C1 segment of cervical spinal cord (tissue), 14 donors: ENCODE measurements around the gene GSK3B.

Experiments used
- DNase-seq, 14 donors: peaks; one replicate each; lab custom pipeline; 2025; lab: John Stamatoyannopoulos, UW

The GSK3B gene

GRCh38 chr3:119883461-119884160 lies 210.6 kb downstream of the GSK3B start:
- no peak for DNase-seq

- no peak for DNase-seq
These were observed 213.3 kb downstream of the GSK3B start for GRCh38 chr3:119880966-119881365.

- DNase-seq = no peak
These were observed 220.6 kb downstream of the GSK3B start for GRCh38 chr3:119873646-119874045.

GRCh38 chr3:119872773-119873172 lies 221.5 kb downstream of the GSK3B start:
- DNase-seq = no peak

GRCh38 chr3:119871571-119871970 lies 222.7 kb downstream of the GSK3B start:
- no peak for DNase-seq

GRCh38 chr3:119870512-119870911 lies 223.7 kb downstream of the GSK3B start:
- no peak for DNase-seq

GRCh38 chr3:119864476-119864875 lies 229.8 kb downstream of the GSK3B start:
- DNase-seq = no peak

- no peak for DNase-seq
These were observed 231.6 kb downstream of the GSK3B start for GRCh38 chr3:119862616-119863015.

GRCh38 chr3:119861681-119862080 lies 232.6 kb downstream of the GSK3B start:
- DNase-seq = no peak

- DNase-seq = no peak
These were observed 234.5 kb downstream of the GSK3B start for GRCh38 chr3:119859728-119860127.

GRCh38 chr3:119858957-119859356 lies 235.3 kb downstream of the GSK3B start:
- no peak for DNase-seq

- no peak for DNase-seq
These were observed 237.6 kb downstream of the GSK3B start for GRCh38 chr3:119856695-119857094.

- DNase-seq = no peak
These were observed 245.1 kb downstream of the GSK3B start for GRCh38 chr3:119849126-119849525.

GRCh38 chr3:119841808-119842471 lies 252.3 kb downstream of the GSK3B start:
- no peak for DNase-seq

- DNase-seq = no peak
These were observed 258.7 kb downstream of the GSK3B start for GRCh38 chr3:119835556-119835955.

- DNase-seq = no peak
These were observed 259.4 kb downstream of the GSK3B start for GRCh38 chr3:119834754-119835370.

GRCh38 chr3:119831941-119832371 lies 262.3 kb downstream of the GSK3B start:
- no peak for DNase-seq

GRCh38 chr3:119831022-119831421 lies 263.2 kb downstream of the GSK3B start:
- no peak for DNase-seq

GRCh38 chr3:119829420-119829819 lies 264.8 kb downstream of the GSK3B start:
- DNase-seq = peak in 1 of 14 donors; percentile 27

- no peak for DNase-seq
These were observed 267.3 kb downstream of the GSK3B start for GRCh38 chr3:119826711-119827608.

- no peak for DNase-seq
These were observed 268.4 kb downstream of the GSK3B start for GRCh38 chr3:119825820-119826219.

- no peak for DNase-seq
These were observed 274.4 kb downstream of the GSK3B start for GRCh38 chr3:119819806-119820205.
